GM21737 (cell line): ENCODE results near the gene HIVEP2.

Source experiments
- ATAC-seq: cut with Tn5 transposase; IDR thresholded peaks from one replicate; pipeline ENCODE4 v1.9.1; 2021; ENCODE audit warnings: mild to moderate bottlenecking, moderate library complexity; ENCODE audit not compliant: unreplicated experiment

HIVEP2 gene

GRCh38 chr6:142823256-142823902, 121.6 kb downstream of the HIVEP2 start:
- ATAC-seq: no peak

DNA sequence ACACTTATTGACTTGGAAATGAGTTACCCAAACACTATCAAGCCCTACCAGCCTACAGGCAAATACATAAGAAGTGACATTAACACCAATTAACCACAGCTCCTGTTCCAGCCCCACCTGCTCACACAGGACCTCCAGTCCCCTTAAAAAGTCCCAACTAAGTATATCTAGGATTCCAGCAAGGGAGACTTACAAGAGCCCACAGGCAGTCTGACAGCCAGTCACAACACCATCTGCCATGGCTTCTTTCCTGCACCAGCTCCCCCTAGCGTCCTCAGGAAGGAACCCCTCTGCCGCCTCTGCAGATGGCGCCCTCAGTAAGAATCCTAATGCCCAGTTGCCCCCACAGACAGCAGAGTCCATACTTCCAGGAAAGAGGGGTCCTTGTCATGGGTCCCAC, 122.1 kb downstream of the HIVEP2 start:
- ATAC-seq: no peak

GRCh38 chr6:142822383-142822782, 122.6 kb downstream of the HIVEP2 start:
- peak; percentile 69 for ATAC-seq

- no peak for ATAC-seq
These were observed 123.1 kb downstream of the HIVEP2 start for GRCh38 chr6:142821860-142822259.

DNA sequence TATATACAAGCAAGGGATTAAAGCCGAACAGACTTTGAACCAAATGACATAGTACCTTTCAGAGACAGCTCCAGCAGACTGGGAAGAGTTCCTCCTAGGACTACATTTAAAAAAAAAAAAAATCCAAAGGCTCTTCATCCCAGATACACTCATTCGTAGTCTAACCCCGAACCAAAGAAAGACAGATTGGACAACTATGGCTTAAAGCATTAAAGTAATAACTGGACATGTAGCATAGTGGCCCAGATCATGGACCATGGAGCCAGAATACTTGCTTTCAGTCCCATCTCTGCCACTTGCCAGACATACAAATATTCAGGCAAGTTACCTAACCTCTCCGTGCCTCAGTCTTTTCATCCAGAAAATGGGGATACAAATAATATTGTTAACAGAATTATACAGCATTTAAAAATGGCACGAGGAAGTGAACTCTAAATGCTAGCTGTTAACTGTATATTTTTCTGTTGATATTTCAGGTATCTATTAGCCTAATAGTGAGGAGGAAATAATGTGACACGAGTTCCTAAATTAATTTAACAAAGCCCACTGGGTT, 123.7 kb downstream of the HIVEP2 start:
- no peak for ATAC-seq

- no peak for ATAC-seq
These were observed 124.5 kb downstream of the HIVEP2 start for GRCh38 chr6:142820338-142821051.

DNA sequence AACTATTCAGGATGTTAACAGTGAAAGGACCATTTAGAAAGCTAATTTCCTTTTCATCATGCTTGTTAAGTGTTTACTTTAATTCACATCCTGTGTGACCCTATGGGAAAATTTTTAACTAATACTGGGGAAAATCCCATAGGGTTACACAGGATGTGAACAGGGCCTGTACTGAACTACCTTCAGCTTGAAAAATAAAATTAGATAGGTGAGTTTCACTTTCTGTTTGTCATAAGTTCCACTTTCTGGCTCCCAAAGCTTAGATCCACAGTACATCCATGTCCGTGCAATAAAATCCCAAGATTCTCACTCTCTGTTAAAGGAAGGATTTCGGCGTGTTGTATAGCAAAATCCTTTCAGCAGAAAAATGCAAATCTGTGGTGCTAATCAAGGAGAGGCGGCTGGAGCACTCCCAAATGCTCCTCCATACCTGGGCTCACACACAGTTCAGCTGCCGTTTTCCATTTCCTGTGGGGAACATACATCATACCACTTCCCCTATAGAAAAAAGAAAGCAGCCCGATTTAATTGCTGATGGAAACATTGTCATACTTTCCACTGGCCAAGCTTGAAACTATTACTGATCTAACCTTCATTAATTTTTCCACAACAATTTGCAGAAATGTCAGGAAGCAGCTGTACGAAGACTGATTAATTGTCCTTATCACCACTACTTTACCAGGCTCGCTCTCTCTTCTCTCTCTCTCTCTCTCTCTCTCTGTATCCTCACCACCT, 125.2 kb downstream of the HIVEP2 start:
- peak; percentile 66 for ATAC-seq

DNA sequence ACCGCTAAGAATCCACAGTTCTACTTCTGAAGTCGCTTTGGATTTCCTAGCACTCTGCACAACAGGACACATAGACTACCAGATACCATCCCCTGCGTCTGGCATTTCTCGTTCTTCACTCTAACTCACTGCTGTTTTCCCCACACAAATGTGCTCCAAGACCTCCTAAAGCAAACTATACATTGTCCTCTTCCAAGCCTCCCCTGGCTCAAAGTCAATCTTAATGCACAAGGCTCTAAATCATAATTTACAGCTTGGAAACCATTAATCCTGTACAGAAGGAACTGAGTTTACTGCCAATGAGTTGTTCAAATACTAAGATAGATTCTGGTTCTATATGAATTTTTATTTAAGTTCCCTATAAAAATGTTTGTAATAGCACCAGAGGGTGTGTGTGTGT, 128.5 kb downstream of the HIVEP2 start:
- no peak for ATAC-seq

- ATAC-seq: no peak
These were observed 128.9 kb downstream of the HIVEP2 start for GRCh38 chr6:142816031-142816430.

GRCh38 chr6:142811923-142812322, 133.1 kb downstream of the HIVEP2 start:
- no peak for ATAC-seq

DNA sequence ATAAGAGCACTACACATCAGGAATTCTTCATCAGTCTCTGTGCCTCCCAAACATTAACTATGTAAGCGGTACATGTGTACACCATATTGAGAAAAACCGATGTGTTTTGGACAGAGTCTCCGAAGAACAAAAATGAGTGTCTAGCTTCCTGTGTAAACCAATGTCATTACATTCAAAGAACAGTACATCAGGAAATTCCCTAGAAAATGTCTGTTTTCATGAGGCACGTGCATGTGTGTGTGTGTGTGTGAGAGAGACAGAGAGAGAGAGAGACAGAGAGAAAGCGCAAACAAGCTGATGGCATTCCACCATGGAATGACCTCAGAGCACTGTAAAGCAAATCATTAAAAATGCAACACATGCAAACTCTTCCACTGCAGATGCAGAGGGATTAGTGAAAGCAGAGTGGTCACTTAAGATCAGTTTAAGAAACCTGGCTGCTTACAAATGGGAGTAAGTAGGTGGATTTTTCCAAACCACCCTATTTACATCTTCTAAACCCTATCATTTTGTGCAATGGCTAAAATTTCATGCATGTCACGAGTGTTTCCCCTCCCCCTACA, 133.9 kb downstream of the HIVEP2 start:
- ATAC-seq: no peak

- ATAC-seq: no peak
These were observed 135.0 kb downstream of the HIVEP2 start for GRCh38 chr6:142809947-142810346.

DNA sequence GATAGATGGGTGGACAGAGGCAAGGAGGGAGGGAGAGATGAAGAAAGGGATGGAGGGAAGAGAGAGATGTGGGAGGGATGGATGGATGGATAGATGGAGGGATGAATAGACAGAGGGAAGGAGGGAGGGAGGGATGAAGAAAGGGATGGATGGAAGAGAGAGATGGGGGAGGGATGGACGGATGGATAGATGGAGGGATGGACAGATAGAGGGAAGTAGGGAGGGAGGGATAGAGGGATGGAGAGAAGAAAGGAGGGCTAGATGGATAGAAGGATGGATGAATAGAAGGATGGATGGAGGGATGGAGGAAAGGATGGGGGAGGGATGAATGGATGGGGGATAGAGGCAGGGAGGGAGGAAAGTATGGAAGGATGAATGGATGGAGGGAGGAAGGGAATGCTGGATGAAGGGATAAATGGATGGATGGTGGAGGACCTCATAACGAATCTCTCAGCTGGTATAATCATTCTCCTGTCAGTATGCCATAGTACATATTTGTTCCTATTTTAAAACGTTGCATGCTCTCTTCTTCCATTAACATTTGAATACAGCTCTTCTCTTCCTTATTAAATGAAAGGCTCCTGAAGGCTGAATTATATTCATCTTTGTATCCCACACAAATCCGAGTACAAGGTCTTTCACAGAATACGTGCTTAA, 136.4 kb downstream of the HIVEP2 start:
- ATAC-seq: no peak

DNA sequence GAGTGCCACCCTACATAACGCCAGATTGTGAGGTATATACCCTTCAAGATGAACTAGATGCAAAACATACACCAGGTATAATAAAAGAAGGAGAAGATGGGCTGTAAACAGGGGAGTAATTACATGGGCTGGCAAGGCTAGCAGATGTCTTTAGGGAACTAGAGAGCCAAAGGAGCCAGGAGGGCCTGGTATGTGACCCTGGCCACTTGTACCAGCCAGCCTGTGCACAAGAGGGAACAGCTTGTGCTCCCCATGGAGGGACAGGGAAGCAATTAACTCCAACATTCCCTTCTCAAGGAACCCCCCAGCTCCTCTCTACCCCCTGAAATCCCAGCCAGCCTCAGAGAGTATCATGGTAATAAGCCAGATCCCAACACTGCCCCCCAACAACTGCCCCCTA, 139.9 kb downstream of the HIVEP2 start:
- ATAC-seq: no peak

GRCh38 chr6:142804490-142804889, 140.5 kb downstream of the HIVEP2 start:
- ATAC-seq: no peak

DNA sequence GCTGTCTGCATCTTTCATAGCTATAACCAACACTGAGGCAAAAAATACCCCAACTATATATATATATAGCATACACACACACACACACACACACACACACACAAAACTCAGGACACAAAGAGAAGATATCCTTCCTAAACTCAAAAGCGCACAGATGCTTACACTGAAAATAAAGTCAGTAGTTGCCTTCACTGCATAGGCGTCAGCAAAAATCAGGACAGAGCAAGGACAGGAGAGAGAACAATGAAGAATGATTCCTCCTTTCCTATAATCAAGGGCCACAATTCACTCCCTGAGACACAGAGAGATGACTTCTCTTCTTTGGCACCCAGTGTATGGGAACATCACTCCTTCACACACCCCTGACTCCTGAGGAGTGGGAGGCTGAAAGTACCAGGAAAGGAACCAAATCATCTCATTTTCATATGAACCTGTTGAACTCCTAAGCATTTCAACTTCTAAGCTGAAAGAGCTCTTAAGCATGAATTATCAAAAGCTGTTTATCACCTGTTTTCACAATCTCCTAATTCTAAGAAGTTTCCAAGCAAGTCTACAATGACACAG, 141.4 kb downstream of the HIVEP2 start:
- no peak for ATAC-seq

GRCh38 chr6:142803032-142803431, 141.9 kb downstream of the HIVEP2 start:
- ATAC-seq: no peak

DNA sequence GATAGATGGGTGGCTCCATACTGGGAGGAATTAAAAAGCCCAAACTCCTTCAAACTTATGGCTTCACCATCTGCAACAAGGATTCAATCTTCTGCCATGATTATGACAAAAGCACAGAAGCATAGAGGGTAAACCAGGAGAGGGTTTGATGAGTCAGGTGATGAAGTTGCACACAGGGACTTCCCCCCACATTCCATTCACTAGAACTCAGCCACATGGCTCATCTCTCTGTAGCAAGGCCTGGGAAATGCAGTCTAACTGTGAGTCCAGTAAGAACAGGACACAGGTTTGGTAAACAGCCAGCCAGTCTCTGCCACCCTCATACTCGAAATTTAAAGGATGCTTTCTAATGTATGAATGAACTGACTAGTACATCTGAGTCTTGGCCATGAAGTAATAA, 142.9 kb downstream of the HIVEP2 start:
- ATAC-seq: no peak

GRCh38 chr6:142800240-142800639, 144.7 kb downstream of the HIVEP2 start:
- no peak for ATAC-seq

- no peak for ATAC-seq
These were observed 145.3 kb downstream of the HIVEP2 start for GRCh38 chr6:142799639-142800038.

- no peak for ATAC-seq
These were observed 147.8 kb downstream of the HIVEP2 start for GRCh38 chr6:142797159-142797558.
